GM12872 (cell line): ENCODE measurements around the gene FRMD1.

Source experiments
- TF ChIP-seq, protein P1 (sequence below): IDR thresholded peaks from 3 replicates; pipeline ENCODE4 v1.5.1; 2011; ENCODE audit warnings: low read depth, mild to moderate bottlenecking, low read length, moderate library complexity; ENCODE audit not compliant: insufficient read depth

The FRMD1 gene

DNA sequence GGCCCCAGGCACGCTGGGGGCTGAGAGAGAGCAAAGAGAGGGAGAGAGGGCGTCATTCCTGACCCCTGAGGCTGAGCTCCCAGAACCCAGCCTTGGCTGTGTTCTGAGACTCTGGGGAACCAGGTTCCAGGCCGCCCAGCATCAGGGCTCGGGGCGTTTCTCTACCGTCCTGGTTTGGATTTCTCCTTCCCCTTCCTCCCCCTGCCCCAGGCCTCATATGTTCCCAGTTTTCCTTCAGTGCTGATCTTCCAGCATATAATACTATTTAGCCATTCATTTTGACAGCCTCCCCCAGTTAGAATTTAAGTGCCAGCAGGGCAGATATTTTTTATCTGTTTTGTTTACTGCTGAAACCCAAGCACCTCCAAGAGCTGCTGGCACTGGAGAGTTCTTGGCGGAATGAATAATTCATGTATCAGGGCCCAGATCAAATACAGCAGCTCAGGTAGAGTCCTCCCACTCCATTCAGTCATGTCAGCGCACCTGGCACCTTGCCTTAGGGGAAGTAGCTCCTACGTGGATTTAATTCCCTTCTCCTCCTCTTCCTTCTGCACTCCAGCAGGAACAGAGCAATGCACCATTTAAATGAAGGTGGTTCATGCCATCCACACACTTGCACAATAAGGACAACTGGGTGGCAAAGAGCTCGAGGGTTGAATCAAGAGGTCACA is 23.4 kb upstream of the FRMD1 start:
- TF ChIP-seq, protein P1, sequence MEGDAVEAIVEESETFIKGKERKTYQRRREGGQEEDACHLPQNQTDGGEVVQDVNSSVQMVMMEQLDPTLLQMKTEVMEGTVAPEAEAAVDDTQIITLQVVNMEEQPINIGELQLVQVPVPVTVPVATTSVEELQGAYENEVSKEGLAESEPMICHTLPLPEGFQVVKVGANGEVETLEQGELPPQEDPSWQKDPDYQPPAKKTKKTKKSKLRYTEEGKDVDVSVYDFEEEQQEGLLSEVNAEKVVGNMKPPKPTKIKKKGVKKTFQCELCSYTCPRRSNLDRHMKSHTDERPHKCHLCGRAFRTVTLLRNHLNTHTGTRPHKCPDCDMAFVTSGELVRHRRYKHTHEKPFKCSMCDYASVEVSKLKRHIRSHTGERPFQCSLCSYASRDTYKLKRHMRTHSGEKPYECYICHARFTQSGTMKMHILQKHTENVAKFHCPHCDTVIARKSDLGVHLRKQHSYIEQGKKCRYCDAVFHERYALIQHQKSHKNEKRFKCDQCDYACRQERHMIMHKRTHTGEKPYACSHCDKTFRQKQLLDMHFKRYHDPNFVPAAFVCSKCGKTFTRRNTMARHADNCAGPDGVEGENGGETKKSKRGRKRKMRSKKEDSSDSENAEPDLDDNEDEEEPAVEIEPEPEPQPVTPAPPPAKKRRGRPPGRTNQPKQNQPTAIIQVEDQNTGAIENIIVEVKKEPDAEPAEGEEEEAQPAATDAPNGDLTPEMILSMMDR = no peak

DNA sequence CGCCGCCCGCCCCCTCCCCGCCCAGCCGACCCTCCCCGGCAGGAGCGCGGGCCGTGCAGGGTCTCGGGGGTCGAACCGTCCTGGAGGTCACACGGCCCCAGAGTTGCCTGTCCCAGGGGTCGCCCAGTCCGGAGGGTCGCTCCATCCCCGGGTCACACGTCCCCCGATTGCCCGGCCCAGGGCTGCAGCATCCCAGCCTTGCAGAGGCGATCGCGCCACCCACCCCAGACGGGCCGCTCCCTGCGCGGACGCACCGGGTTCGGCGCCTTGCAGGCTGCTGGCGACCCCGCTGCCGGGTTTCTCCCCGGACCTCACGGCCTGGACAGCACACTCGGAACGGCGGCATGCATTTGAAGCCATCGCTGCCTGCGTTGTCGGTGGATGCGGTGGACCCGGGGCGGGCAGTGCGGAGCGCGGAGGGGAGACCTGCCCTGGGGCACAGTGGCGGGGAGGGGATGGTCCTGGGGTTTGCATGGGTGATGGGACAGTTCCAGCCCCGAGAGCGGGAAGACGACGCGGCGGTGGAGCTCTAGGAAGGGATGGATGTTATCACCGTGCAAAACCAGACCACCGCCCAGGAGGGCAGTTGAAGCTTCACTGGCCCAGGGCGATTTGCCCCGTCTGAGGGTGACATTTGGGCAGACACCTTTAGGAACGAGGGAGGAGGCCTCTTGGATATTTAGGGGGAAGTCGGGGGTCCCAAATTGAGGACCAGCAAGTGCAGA is 22.7 kb upstream of the FRMD1 start:
- TF ChIP-seq, protein P1 = no peak

DNA sequence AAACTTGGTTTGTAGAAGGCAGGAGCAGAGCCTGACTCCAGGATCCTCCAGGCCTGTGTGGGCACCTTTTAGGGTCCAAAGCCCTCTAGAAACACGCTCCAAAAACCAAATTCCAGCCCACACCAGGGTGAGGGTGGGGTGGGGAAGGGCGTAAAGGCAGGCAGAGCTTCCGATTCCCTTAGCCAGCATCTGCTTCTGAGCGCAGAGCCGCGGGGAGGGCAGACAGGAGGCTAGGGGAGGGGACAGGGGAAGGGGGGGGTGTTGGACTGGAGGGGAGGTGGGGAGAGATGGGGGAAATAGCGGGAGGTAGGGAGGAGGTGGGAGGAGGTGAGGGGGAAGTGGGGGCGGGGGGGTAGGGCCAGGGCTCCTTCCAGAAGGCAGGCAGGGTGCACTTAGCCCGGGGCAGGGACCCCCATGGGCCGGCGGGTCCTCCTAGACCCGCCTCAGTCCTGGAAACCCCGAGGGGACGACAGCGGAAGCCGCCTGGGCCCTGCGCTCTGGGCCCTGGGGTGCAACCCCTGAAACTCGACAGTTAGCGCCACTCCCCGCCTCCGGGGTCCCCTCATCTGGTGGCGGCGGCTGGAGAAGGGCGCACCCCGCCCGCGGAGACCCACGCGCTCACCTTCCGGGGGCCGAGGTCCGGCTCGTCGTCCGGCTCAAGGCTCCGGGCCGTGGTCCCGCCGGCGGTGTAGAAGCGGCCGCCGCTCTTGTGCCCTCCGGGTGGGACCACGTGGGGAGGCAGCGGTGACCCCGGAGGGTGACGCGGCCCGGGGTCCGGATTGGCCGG is 22.0 kb upstream of the FRMD1 start:
- TF ChIP-seq, protein P1 = no peak

DNA sequence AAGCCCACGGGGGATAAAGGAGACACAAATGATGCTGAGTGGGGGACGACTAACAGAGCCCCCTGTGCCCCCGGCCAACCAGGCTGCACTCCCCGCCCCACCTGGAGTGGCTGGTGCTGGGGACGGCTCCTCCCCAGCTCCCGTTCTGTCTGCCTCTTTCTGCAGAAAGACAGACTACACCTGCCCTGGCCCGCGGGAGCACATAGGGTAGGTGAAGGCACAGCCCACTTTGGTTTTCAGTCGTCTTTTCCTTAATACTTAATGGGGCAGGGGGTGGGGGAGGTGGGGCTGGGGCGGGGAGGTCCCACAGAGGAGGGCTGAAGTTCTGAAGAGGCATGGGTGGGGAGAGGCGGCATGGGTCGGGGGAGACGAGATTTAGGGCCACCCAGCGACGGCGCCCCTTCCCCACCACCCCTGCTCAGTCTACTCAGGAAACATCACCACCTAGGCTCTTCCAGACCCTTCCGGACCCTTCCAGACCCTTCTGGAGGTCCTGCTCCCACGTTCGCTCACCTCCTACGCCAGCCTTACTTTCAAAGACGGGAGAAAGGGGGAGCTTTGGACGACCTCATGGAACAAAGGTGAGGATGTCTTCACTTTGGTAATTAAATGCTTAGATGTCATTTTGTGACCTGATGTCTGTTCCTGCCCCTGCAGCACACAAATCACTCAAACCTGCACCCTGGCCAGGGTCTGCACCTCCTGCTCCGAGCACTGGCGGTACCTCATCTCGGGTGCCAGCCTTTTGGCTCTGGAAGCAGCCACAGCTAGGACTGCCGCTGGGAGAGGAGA is 21.2 kb upstream of the FRMD1 start:
- TF ChIP-seq, protein P1 = no peak

DNA sequence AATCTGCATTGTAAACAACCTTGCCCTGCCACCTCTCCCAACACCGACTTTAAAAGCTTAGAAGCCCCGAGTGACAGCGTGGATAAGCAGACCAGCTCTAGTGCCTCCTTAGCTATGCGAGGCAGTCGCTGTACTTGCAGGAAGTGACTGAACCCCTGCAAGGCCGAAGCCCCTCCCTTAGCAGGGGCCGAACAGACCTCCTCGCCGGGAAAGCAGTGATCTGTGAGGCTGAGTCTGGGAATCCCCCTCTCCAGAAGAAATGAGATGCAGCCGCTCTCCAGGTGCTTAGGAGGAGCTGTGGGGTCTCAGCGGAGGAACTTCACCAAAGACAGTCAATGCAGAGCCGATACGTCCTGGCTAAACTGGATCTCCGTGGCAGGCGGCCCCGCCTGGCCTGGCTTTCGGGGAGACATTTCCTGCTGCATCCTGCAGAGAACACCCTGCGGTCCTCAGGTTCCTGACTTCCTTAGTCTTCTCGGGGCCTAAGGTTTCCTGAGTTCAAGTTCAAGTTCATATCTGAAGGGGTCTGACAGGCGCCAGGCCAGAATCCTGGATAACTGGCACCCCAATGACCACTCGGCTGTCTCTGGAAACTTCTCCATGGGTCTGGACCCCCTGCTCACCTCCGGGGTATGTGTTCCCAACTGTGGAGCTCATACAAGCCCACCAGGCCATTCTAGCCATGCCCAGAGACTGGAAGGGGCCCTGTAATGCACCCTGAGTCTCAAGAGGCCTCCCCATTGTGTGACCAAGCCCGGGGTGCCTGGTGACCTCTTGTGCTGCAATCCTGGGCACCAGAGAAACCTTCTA is 20.4 kb upstream of the FRMD1 start:
- TF ChIP-seq, protein P1 = no peak

DNA sequence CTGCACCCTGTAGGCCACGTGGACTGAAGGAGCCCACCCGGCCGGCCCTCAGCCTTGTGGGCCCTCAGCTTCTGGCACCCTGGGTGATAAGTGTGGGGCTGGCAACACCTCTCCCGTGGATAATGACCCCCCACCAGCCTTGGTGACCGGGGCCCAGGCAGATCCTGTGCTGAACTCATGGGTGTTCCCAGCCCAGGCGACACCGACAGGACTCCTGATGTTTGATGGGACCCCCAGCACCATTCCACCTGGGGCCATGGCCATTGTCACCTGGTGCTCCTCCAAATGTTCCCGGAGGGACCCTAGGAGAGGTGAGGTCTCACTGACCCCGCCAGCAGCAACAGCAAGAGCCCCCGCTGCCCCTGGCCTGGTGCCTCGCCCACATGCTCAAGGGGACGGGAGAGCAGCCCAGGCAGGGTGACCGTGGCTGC is 19.4 kb upstream of the FRMD1 start:
- TF ChIP-seq, protein P1 = no peak
